GM20431 (cell line): ENCODE results near the gene ADAMTSL1.
"Not testable (repeated sequence)": the region's sequence is repeated elsewhere in the genome, so short reads cannot be mapped to it uniquely, and the experiment has no call there.

Source experiments
- in situ Hi-C: fragments of 300-500 bp; cut with MseI, MboI; formaldehyde crosslinking; loops from one replicate; pipeline ENCODE4 v1.15.0; 2020; ENCODE audit warnings: low sequenced_read_pairs; ENCODE audit not compliant: unreplicated experiment

ADAMTSL1 gene

GRCh38 chr9:18864516-18864915 lies 390.6 kb downstream of the ADAMTSL1 start:
- in situ Hi-C loops = no loop called here

GRCh38 chr9:18865542-18865941 lies 391.6 kb downstream of the ADAMTSL1 start:
- in situ Hi-C loops = no loop called here

- in situ Hi-C loops = no loop called here
Observed at GRCh38 chr9:18866121-18866831, 392.3 kb downstream of the ADAMTSL1 start.

GRCh38 chr9:18869725-18870124 lies 395.8 kb downstream of the ADAMTSL1 start:
- in situ Hi-C loops = no loop called here

- in situ Hi-C loops = no loop called here
Observed at GRCh38 chr9:18874069-18874468, 400.1 kb downstream of the ADAMTSL1 start.

DNA sequence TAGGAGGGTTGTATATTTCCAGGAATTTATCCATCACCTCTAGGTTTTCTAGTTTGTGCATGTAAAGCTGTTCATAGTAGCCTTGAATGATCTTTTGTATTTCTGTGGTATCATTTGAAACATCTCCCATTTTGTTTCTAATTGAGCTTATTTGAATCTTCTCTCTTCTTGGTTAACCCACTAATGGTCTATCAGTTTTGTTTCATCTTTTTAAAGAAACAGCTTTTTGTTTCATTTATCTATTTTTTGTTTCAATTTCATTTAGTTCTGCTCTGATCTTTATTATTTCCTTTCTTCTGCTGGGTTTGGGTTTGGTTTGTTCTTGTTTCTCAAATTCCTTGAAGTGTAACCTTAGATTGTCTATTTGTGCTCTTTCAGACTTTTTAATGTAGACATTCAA lies 401.0 kb downstream of the ADAMTSL1 start:
- in situ Hi-C loops = not testable (repeated sequence)

- in situ Hi-C loops = no loop called here
Observed at GRCh38 chr9:18877984-18878383, 404.0 kb downstream of the ADAMTSL1 start.

DNA sequence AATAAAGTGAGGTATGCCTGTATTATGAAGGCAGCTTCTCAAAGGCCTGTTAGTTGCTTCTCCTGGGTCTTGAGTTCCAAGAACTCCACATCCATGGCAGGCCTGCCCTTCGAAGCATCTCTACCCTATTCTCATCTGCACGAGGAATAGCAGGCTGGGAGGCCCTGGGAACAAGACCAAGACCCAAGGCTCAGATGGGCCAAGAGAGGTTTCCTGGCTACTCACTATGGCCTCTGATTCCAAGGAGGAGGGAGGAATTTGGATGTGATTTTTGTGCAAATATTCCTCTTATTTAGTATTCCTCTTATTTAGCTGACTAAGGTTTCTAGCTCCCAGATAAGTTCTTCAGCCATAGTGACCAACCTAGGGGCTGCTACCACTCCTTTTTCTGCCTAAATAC lies 407.8 kb downstream of the ADAMTSL1 start:
- in situ Hi-C loops = no loop called here

DNA sequence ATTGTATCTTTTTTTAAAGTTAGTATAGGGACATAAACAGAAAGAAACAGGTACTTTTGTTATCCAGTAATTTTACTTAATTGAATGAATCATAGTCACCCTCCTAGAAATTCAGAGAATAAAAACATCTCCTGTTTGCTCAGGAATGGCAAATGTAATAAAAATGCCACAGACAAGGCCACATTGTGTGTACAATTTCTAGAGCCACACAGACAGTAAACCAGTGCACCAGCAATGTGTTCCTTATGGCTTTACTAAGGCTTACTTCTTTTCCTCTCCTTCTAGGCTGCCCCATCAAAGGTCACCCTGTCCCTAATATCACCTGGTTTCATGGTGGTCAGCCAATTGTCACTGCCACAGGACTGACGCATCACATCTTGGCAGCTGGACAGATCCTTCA lies 413.6 kb downstream of the ADAMTSL1 start:
- in situ Hi-C loops = no loop called here

DNA sequence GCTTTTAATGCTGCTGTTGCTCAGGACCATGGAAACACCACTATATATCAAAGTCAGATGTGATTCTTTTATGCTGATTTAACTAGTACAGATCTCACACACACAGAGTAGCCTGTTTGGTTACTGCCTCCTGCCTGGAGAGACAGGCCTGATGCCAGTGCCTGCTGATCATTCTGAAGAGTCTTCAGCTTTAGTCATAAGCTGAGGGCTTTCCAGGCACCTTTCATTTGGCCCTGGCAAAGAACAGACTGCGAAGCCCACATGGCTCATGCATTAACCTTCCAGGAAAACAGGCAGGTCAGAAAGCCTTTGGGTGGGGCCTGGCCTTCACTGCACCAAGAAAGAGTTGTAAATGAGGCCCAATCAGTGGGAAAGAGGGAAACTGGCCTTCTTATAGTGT lies 414.3 kb downstream of the ADAMTSL1 start:
- in situ Hi-C loops = no loop called here

GRCh38 chr9:18889550-18889949 lies 415.6 kb downstream of the ADAMTSL1 start:
- in situ Hi-C loops = no loop called here

DNA sequence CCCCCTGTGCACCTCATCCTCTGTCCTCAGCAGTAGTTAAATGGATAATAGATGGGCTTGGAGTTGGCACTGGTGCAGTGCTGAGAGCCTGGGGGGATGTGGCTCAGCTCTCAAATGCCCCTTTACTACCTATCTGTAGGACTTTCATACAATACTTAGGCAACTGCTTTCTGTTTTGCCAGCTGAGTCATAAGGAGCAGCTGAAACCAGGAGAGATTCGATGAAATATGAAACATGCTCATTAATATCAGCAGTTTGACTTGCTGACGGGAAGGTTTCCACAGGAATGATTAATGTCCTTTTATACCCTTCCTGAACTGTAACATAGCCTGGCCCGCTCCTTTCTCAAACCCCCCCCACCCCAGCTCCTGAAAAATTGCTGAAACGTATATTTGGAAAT lies 416.4 kb downstream of the ADAMTSL1 start:
- in situ Hi-C loops = no loop called here

DNA sequence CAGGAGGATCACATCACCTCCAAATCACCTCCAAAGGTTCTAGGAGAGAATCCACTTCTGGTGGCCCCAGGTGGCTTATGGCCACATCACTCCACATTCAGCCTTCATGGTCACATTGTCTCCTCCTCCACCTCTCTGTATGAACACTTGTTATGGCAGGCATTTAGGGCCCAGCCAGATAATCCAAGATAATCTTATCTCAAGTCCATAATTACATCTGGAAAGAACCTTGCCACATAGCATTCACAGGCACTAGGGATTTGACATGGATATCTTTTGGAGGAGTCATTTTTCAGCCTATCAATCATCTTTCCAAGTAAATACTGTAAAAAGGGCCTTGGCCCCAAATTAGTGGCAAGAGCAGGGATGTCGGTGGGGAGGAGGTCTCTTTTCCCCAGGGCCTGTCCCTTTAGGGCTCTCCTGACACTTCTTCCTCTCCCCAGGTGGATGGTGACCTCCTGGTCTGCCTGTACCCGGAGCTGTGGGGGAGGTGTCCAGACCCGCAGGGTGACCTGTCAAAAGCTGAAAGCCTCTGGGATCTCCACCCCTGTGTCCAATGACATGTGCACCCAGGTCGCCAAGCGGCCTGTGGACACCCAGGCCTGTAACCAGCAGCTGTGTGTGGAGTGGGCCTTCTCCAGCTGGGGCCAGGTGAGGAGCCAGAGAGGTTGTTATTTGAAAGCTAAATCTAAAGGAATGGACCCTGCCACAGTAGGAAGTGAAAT lies 418.2 kb downstream of the ADAMTSL1 start:
- in situ Hi-C loops = no loop called here

DNA sequence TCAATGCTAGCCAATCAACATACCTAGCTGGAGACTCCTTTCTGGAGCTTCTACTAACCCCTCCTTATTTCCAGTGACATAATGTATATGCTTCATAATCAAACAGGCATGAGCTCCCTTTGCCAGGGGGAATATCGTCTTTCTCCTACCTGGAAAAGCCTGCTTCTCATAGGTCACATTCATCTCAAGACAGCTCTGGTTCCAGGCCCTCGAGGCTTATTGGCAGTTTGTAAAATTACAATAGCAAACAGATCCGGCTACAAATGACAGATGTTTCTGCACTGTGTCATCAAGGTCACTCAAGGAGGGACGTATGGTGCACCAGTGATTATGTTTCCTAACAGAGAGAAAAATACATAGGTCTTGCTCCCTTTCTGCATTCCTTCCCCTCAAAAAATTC lies 419.1 kb downstream of the ADAMTSL1 start:
- in situ Hi-C loops = no loop called here

- in situ Hi-C loops = no loop called here
Observed at GRCh38 chr9:18893491-18893890, 419.5 kb downstream of the ADAMTSL1 start.

- in situ Hi-C loops = no loop called here
Observed at GRCh38 chr9:18896004-18896403, 422.1 kb downstream of the ADAMTSL1 start.

GRCh38 chr9:18896531-18897179 lies 422.7 kb downstream of the ADAMTSL1 start:
- in situ Hi-C loops = no loop called here

DNA sequence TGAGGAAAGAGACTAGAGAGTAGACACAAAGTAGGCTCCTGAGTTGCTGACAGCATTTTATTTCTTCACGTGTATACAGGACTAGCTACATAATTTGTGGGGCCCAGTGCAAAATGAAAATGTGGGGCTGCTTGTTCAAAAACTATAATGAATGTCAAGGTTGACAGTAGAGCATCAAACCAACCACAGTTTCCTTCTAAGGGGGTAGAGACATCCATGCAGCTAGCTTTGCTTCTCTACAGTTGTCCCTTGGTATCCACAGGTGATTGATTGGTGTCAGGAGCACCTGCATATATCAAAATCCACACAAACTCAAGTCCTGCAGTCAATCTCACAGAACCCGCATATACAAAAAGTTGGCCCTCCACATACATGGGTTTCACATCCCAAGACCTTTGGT lies 429.5 kb downstream of the ADAMTSL1 start:
- in situ Hi-C loops = no loop called here

GRCh38 chr9:18905028-18905882 lies 431.3 kb downstream of the ADAMTSL1 start:
- in situ Hi-C loops = no loop called here

DNA sequence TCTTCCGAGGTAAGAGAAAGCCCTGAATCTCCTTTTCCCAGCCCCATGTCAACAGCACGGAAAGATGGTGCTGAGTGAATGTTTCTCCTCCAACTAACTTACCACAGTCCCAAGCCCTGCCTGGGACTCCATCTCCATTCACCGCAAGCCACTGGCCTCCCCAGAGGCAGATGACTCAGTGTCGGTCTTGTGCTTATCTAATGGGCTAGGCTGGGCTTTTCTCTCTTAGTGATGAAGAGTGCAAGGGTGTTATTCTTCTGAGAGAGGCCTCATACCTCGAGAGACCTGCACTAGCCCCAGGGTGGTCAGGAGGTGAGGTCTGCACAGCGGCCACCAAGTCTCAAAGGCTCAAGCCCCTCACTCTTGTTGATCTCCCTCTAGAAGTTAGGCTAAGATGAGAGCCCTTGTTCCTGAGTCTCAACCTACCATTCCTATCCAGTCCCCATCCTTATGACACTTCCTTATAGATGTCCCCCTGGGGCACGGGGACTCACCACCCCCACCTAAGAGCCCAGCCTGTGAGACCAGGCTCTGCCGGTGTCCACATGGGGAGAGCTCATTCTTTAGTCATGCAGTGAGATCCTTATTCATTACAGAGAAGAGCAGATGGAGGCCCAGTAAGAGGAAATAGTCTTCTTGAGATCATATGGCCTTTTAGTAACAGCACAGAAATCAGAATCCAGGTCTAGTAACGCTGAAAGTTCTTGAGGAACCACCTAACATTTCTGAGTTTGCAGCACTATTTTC lies 432.1 kb downstream of the ADAMTSL1 start:
- in situ Hi-C loops = no loop called here
